K562 (cell line): ENCODE data around the gene ACTRT3.

ENCODE experiments used
- SMARCC2 ChIP-seq: fragments of 450-650 bp; IDR thresholded peaks from 2 replicates; pipeline ENCODE4 v1.6.1; 2017; ENCODE audit warnings: antibody characterized with exemption, moderate library complexity, mild to moderate bottlenecking, low read depth
- TF ChIP-seq, protein P1 (sequence below): fragments of 450-650 bp; IDR thresholded peaks from one replicate; pipeline ENCODE4 v1.6.1; 2018; ENCODE audit warnings: mild to moderate bottlenecking, moderate library complexity; ENCODE audit not compliant: partially characterized antibody
- TF ChIP-seq, protein P2 (sequence below), 2 experiments: fragments of 450-650 bp; IDR thresholded peaks; 2 replicates each; pipeline ENCODE4 v1.6.1; 2016
- TF ChIP-seq, protein P3 (sequence below), 2 experiments: IDR thresholded peaks; 2 replicates each; pipeline ENCODE4 v1.6.1; 2011; ENCODE audit warnings: borderline replicate concordance in 1 of 2, control low read depth in 1 of 2, low read depth in 1 of 2, low read length in 1 of 2, mild to moderate bottlenecking in 1 of 2, mixed read lengths in 1 of 2, moderate library complexity in 1 of 2; ENCODE audit not compliant: insufficient read depth in 1 of 2, insufficient read length in 1 of 2, poor library complexity in 1 of 2, severe bottlenecking in 1 of 2; ENCODE audit errors: extremely low read depth in 1 of 2

DNA sequence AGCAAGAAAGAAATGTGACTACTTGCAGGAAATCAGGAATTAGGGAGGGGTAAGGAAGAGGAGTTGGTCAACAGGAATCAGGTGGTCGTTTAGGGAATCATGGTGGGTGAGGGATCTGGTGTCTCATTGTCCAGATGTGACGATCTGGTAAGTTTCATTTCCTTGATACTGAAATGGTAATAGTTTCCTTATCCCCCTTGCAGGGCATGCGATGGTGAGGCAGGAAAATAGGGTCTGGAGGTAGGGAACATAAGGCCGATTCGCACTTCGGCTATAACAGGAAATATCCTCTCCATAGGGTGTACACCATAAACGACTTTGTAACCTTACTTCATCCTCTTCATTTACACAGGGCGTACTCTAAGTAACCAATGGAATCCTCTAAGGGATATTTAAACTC, 43.9 kb upstream of the ACTRT3 start:
- TF ChIP-seq, protein P1, sequence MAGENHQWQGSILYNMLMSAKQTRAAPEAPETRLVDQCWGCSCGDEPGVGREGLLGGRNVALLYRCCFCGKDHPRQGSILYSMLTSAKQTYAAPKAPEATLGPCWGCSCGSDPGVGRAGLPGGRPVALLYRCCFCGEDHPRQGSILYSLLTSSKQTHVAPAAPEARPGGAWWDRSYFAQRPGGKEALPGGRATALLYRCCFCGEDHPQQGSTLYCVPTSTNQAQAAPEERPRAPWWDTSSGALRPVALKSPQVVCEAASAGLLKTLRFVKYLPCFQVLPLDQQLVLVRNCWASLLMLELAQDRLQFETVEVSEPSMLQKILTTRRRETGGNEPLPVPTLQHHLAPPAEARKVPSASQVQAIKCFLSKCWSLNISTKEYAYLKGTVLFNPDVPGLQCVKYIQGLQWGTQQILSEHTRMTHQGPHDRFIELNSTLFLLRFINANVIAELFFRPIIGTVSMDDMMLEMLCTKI, result no peak
- TF ChIP-seq, protein P2, sequence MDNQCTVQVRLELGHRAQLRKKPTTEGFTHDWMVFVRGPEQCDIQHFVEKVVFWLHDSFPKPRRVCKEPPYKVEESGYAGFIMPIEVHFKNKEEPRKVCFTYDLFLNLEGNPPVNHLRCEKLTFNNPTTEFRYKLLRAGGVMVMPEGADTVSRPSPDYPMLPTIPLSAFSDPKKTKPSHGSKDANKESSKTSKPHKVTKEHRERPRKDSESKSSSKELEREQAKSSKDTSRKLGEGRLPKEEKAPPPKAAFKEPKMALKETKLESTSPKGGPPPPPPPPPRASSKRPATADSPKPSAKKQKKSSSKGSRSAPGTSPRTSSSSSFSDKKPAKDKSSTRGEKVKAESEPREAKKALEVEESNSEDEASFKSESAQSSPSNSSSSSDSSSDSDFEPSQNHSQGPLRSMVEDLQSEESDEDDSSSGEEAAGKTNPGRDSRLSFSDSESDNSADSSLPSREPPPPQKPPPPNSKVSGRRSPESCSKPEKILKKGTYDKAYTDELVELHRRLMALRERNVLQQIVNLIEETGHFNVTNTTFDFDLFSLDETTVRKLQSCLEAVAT (IDR thresholded peaks at IDR 0.05), result no peak
- TF ChIP-seq, protein P3, sequence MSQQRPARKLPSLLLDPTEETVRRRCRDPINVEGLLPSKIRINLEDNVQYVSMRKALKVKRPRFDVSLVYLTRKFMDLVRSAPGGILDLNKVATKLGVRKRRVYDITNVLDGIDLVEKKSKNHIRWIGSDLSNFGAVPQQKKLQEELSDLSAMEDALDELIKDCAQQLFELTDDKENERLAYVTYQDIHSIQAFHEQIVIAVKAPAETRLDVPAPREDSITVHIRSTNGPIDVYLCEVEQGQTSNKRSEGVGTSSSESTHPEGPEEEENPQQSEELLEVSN (IDR thresholded peaks at IDR 0.05; ENCODE audit: borderline replicate concordance in 1 of 2, extremely low read depth in 1 of 2, insufficient read depth in 1 of 2, insufficient read length in 1 of 2, low read depth in 1 of 2, low read length in 1 of 2, poor library complexity in 1 of 2, severe bottlenecking in 1 of 2), result no peak
- TF ChIP-seq SMARCC2, result no peak
